ENCODE data around the gene OSBPL9.
"Not testable (repeated sequence)": the region's sequence is repeated elsewhere in the genome, so short reads cannot be mapped to it uniquely, and the experiment has no call there.

- TF ChIP-seq CTCF (IDR thresholded peaks at IDR 0.05 in 4 of 5, conservative IDR thresholded peaks at IDR 0.05 in 1 of 5); POLR2A (IDR thresholded peaks at IDR 0.05): not testable (repeated sequence)
Measured at GRCh38 chr1:51610104-51610503, 6.8 kb upstream of the OSBPL9 start.
